Endothelial cell of umbilical vein (primary cell): ENCODE data around the gene TBC1D24. TPM values are rescaled to one million over a fixed set of nuclear protein-coding genes. Genes with fewer than 3 reads are reported as not detected.
A peak's percentile ranks its signal among the peaks of the same experiment; 100 is the strongest.

Experiments
- BruUV-seq: library from RNA; stranded (reverse); fragments of 400-500 nt; replicated peaks from 2 replicates; lab custom pipeline; 2021; lab: Mats Ljungman, UMichigan
- CTCF ChIA-PET: fragments of 300-600, 350-600 bp; sonication (Branson Sonifier 250); formaldehyde crosslinking; loops from one replicate; lab custom pipeline; 2021; ENCODE audit warnings: antibody characterized with exemption, inconsistent platforms; lab: Charles Lee
- POLR2A ChIA-PET: fragments of 300-600, 350-600 bp; sonication (Branson Sonifier 250); formaldehyde crosslinking; loops from one replicate; lab custom pipeline; 2021; ENCODE audit warnings: antibody characterized with exemption, inconsistent platforms; lab: Charles Lee
- DNase-seq: peaks from one replicate; pipeline ENCODE4 v3.0.0-alpha.2; 2011; ENCODE audit warnings: low read depth, low spot score
- FAIRE-seq: peaks from 2 replicates; lab custom pipeline; 2011; peaks lifted over from hg19 to GRCh38; lab: Jason Lieb, UNC
- H2AFZ ChIP-seq: 2 replicates; pipeline ENCODE4 v1.6.0; 2012; ENCODE audit warnings: low read depth, low read length, control low read depth, inconsistent platforms
- H3K27ac ChIP-seq: 2 replicates; pipeline ENCODE4 v1.5.1; 2011; ENCODE audit warnings: low read depth, mild to moderate bottlenecking, control low read depth, low read length, moderate library complexity; ENCODE audit not compliant: insufficient read depth
- H3K27me3 ChIP-seq, 2 experiments: 2 replicates each; pipeline versions ENCODE4 v1.6.0 to v1.6.1; 2011; ENCODE audit warnings: low read length in 2 of 2, mixed read lengths in 1 of 2; ENCODE audit not compliant: control insufficient read depth in 2 of 2, insufficient read depth in 2 of 2
- H3K36me3 ChIP-seq, 2 experiments: 2 replicates in 1 of 2; 3 replicates in 1 of 2; pipeline ENCODE4 v1.5.1; 2011; ENCODE audit warnings: low read length in 2 of 2, mild to moderate bottlenecking in 1 of 2, moderate library complexity in 1 of 2; ENCODE audit not compliant: control insufficient read depth in 2 of 2, insufficient read depth in 2 of 2; ENCODE audit errors: extremely low read depth in 1 of 2
- H3K4me1 ChIP-seq: 3 replicates; pipeline ENCODE4 v1.5.1; 2011; ENCODE audit warnings: mild to moderate bottlenecking, low read length; ENCODE audit not compliant: control insufficient read depth, insufficient read depth; ENCODE audit errors: extremely low read depth
- H3K4me2 ChIP-seq: 2 replicates; pipeline ENCODE4 v1.6.1; 2011; ENCODE audit warnings: low read length, control low read depth, mixed read lengths; ENCODE audit not compliant: insufficient read depth
- H3K4me3 ChIP-seq, 3 experiments: fragments of 200-600 bp in 1 of 3; sonication (generic), shearing (Covaris generic) in 1 of 3; replicated peaks in 1 of 3; 2 replicates each; pipeline ENCODE4 v1.5.1; 2011 to 2016; ENCODE audit warnings: control low read depth in 3 of 3, low read length in 3 of 3, mild to moderate bottlenecking in 2 of 3, inconsistent platforms in 1 of 3, low read depth in 1 of 3, moderate library complexity in 1 of 3; ENCODE audit not compliant: insufficient read depth in 1 of 3
- H3K79me2 ChIP-seq: 2 replicates; pipeline ENCODE4 v1.6.0; 2012; ENCODE audit warnings: low read length, inconsistent platforms; ENCODE audit not compliant: control insufficient read depth, insufficient read depth
- H3K9ac ChIP-seq: replicated peaks from 2 replicates; pipeline ENCODE3; 2011; ENCODE audit warnings: low read length, control low read depth; ENCODE audit not compliant: insufficient read depth; ENCODE audit errors: extremely low read depth
- H3K9me1 ChIP-seq: replicated peaks from 3 replicates; pipeline ENCODE4 v1.6.0; 2011; ENCODE audit warnings: mild to moderate bottlenecking, low read length; ENCODE audit not compliant: control insufficient read depth, insufficient read depth; ENCODE audit errors: extremely low read depth
- H3K9me3 ChIP-seq: replicated peaks from 2 replicates; pipeline ENCODE4 v1.5.1; 2012; ENCODE audit warnings: low read length, inconsistent platforms; ENCODE audit not compliant: control insufficient read depth, insufficient read depth
- H4K20me1 ChIP-seq: replicated peaks from 2 replicates; pipeline ENCODE3; 2011; ENCODE audit warnings: mild to moderate bottlenecking, low read length; ENCODE audit not compliant: control insufficient read depth, insufficient read depth; ENCODE audit errors: extremely low read depth
- EZH2 ChIP-seq: IDR thresholded peaks from 2 replicates; pipeline ENCODE4 v1.6.1; 2012; ENCODE audit warnings: borderline replicate concordance, low read depth, mild to moderate bottlenecking, moderate library complexity, low read length, inconsistent platforms; ENCODE audit not compliant: severe bottlenecking
- FOS ChIP-seq: IDR thresholded peaks from 2 replicates; pipeline ENCODE4 v1.6.1; 2011; ENCODE audit warnings: mild to moderate bottlenecking, low read length, moderate library complexity, borderline replicate concordance; ENCODE audit not compliant: insufficient read depth
- GATA2 ChIP-seq: IDR thresholded peaks from 2 replicates; pipeline ENCODE4 v1.7.0; 2011; ENCODE audit warnings: low read depth, mild to moderate bottlenecking, moderate library complexity, mixed read lengths, low read length; ENCODE audit not compliant: insufficient read length, insufficient read depth
- JUN ChIP-seq: IDR thresholded peaks from 2 replicates; pipeline ENCODE4 v1.6.1; 2011; ENCODE audit warnings: borderline replicate concordance, low read depth; ENCODE audit not compliant: insufficient read length, insufficient read depth
- MAX ChIP-seq: IDR thresholded peaks from 2 replicates; pipeline ENCODE4 v1.6.1; 2011; ENCODE audit not compliant: insufficient read depth, insufficient read length
- MYC ChIP-seq: IDR thresholded peaks from one replicate; pipeline ENCODE4 v1.6.1; 2011; ENCODE audit warnings: mild to moderate bottlenecking, low read depth, low read length
- POLR2A ChIP-seq: IDR thresholded peaks from 2 replicates; pipeline ENCODE4 v1.6.1; 2012; ENCODE audit warnings: low read depth, mild to moderate bottlenecking, control low read depth, low read length
- POLR2AphosphoS5 ChIP-seq: IDR thresholded peaks from 2 replicates; pipeline ENCODE4 v1.6.1; 2012; ENCODE audit warnings: low read depth, mild to moderate bottlenecking, control low read depth, low read length, moderate library complexity; ENCODE audit not compliant: insufficient read depth
- dilution Hi-C: fragments of 300-500 bp; cut with MboI; formaldehyde crosslinking; loops from one replicate; pipeline ENCODE4 v1.15.0; 2019; ENCODE audit warnings: low sequenced_read_pairs; ENCODE audit not compliant: extremely low pct_ligation_motif_present
- intact Hi-C: fragments of 100-400 bp; cut with micrococcal nuclease; formaldehyde crosslinking; loops from one replicate; pipeline ENCODE4 v1.10.0; 2022
- polyA plus RNA-seq, 4 experiments: library from polyadenylated mRNA; depleted of rRNA in 3 of 4; stranded (reverse) in 3 of 4; unstranded in 1 of 4; fragments of >200 nt; gene quantifications; 2 replicates each; pipeline versions ENCODE4 v1.2.1 to v1.2.3, GENCODE V29; 2011 to 2012; ENCODE audit warnings: missing spikeins in 1 of 4
- total RNA-seq: library from RNA; stranded (reverse); gene quantifications from 2 replicates; pipeline ENCODE4 v1.2.3, GENCODE V29; 2021
- TF ChIP-seq, protein P1 (sequence below), 2 donors: IDR thresholded peaks; 1 replicate in 1 of 2; 2 replicates in 1 of 2; pipeline ENCODE4 v1.5.1; 2011; ENCODE audit warnings: low read length in 2 of 2, mild to moderate bottlenecking in 2 of 2, moderate library complexity in 2 of 2, control low read depth in 1 of 2, inconsistent platforms in 1 of 2, low read depth in 1 of 2; ENCODE audit not compliant: insufficient read depth in 1 of 2; ENCODE audit errors: extremely low read depth in 1 of 2

TBC1D24 gene
- total and polyA plus RNA-seq, 2 donors (not counting 3 experiments of a cell fraction or from before 2014, with no cell fraction given), result 8.1 to 22.8 TPM

DNA sequence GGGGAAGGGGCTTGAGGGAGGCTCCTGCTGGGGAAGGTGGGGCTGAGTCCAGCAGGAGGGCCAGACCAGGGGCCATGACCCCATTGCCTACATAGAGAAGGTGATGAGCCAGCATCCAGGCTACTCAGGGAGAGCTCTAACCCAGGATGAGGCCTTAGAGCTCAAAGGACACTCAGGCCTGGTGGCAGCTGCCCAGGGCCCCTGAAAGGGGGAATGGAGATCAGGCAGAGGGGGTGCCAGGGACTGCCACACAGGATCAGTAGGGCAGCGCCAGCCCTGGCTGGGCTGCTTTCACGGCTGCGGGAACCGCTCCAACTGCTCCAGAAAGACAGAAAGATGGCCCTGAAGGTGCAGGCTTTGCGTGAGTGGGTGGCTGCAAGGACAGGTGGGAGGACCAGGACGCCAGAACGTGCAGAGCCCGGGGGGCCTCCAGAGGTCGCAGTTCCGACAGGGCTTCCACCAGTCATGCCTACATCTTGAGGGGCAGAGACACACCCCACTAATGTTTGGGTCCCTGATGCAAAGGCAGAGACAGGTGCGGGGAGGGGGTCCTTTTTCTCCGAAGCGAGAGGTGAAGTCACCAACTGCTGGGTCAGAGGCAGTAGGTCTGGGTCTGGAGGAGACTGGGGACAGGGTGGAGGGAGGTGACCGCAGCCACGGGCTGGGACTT lies 37.9 kb downstream of the TBC1D24 start:
- no peaks in the 10 kb centered on the region for H3K9me1 ChIP-seq
- H3K4me2 ChIP-seq, result peak overlapping the region; percentile 51
- peaks cover 40% of the 10 kb centered on the region for H3K79me2 ChIP-seq
- H3K36me3 ChIP-seq, result no peaks in the 10 kb centered on the region
- intact Hi-C loops, result loop anchor here (1.0 kb wide), 1 partner anchor 27 kb away; no protein-coding TSS in a partner anchor
- TF ChIP-seq POLR2AphosphoS5 (no peak), GATA2 (no peak), MAX (no peak), MYC (no peak), JUN (no peak), FOS (no peak), EZH2 (no peak), POLR2A (no peak)
- TF ChIP-seq, protein P1, sequence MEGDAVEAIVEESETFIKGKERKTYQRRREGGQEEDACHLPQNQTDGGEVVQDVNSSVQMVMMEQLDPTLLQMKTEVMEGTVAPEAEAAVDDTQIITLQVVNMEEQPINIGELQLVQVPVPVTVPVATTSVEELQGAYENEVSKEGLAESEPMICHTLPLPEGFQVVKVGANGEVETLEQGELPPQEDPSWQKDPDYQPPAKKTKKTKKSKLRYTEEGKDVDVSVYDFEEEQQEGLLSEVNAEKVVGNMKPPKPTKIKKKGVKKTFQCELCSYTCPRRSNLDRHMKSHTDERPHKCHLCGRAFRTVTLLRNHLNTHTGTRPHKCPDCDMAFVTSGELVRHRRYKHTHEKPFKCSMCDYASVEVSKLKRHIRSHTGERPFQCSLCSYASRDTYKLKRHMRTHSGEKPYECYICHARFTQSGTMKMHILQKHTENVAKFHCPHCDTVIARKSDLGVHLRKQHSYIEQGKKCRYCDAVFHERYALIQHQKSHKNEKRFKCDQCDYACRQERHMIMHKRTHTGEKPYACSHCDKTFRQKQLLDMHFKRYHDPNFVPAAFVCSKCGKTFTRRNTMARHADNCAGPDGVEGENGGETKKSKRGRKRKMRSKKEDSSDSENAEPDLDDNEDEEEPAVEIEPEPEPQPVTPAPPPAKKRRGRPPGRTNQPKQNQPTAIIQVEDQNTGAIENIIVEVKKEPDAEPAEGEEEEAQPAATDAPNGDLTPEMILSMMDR (IDR thresholded peaks at IDR 0.05; ENCODE audit: extremely low read depth in 1 of 2, insufficient read depth in 1 of 2, low read depth in 1 of 2, low read length in 2 of 2), result no peak
- BruUV-seq, result no TSS peak
- no peaks in the 10 kb centered on the region for H3K9me3 ChIP-seq
- dilution Hi-C loops, result no loop called here
- CTCF ChIA-PET, result no interaction called here
- H3K27ac ChIP-seq, result no peak overlapping the region
- peak overlapping the region in 1 of 3 experiments; percentile 91 for H3K4me3 ChIP-seq
- no peaks in the 10 kb centered on the region for H3K27me3 ChIP-seq
- FAIRE-seq, result no peak
- H2AFZ ChIP-seq, result peak overlapping the region; percentile 75
- peaks cover 2% of the 10 kb centered on the region for H4K20me1 ChIP-seq
- DNase-seq, result no peak
- H3K4me1 ChIP-seq, result peaks cover 23% of the 10 kb centered on the region
- no peak overlapping the region for H3K9ac ChIP-seq
- POLR2A ChIA-PET, result no interaction called here
